ENCODE data around the gene RAX2. TPM values are rescaled to one million over a fixed set of nuclear protein-coding genes. Genes with fewer than 3 reads are reported as not detected.

Gene RAX2
- total RNA-seq, 1 donor from 2014 or later = not detected

Other genes with a start within 250 kb of the RAX2 start
- gene TEKTIP1, start 233.1 kb downstream of the RAX2 start, total RNA-seq = 0.40 TPM
- 21.8 TPM for gene MFSD12, start 214.6 kb downstream of the RAX2 start, total RNA-seq
- 36.9 TPM for gene HMG20B, start 199.3 kb downstream of the RAX2 start, total RNA-seq
- 1.9 TPM for gene GIPC3, start 186.8 kb downstream of the RAX2 start, total RNA-seq
- gene TBXA2R, start 165.4 kb downstream of the RAX2 start, total RNA-seq = 2.0 TPM
- gene CACTIN, start 145.4 kb downstream of the RAX2 start, total RNA-seq = 13.5 TPM
- gene PIP5K1C, start 71.8 kb downstream of the RAX2 start, total RNA-seq = 34.7 TPM
- gene TJP3, start 63.8 kb downstream of the RAX2 start, total RNA-seq = 0.22 TPM
- gene APBA3, start 10.5 kb downstream of the RAX2 start, total RNA-seq = 12.5 TPM
- gene MRPL54, start 9.5 kb downstream of the RAX2 start, total RNA-seq = 70.8 TPM
- gene MATK, start 14.2 kb upstream of the RAX2 start, total RNA-seq = 0.62 TPM
- gene ZFR2, start 96.8 kb upstream of the RAX2 start, total RNA-seq = not detected
- gene ATCAY, start 108.5 kb upstream of the RAX2 start, total RNA-seq = not detected
- gene NMRK2, start 160.8 kb upstream of the RAX2 start, total RNA-seq = 1,046 TPM
- 68.5 TPM for gene DAPK3, start 198.9 kb upstream of the RAX2 start, total RNA-seq
- 2,417 TPM for gene EEF2, start 213.2 kb upstream of the RAX2 start, total RNA-seq
- gene PIAS4, start 235.5 kb upstream of the RAX2 start, total RNA-seq = 19.8 TPM

Measured in left ventricle myocardium superior (tissue), 1 donor.